AG04450 (cell line): ENCODE measurements around the gene KCNJ15. TPM values are rescaled to one million over a fixed set of nuclear protein-coding genes. Genes with fewer than 3 reads are reported as not detected.

Experiments used
- CTCF ChIA-PET: fragments of 300-600, 350-600 bp; formaldehyde crosslinking; extraction: SDS; loops from one replicate; lab custom pipeline; 2022; ENCODE audit warnings: antibody characterized with exemption, inconsistent platforms; lab: Charles Lee
- POLR2A ChIA-PET: fragments of 350-600 bp; formaldehyde crosslinking; extraction: SDS; loops from one replicate; lab custom pipeline; 2021; ENCODE audit warnings: antibody characterized with exemption, inconsistent platforms; lab: Yijun Ruan, JAX
- DNase-seq: peaks from one replicate; pipeline ENCODE4 v3.0.0-alpha.2; 2011; ENCODE audit warnings: low read depth, low spot score
- H3K27ac ChIP-seq: one replicate; pipeline ENCODE4 v1.5.1; 2012; ENCODE audit warnings: low read depth, low read length, control low read depth
- H3K27me3 ChIP-seq: one replicate; pipeline ENCODE4 v1.6.0; 2012; ENCODE audit warnings: low read length; ENCODE audit not compliant: control insufficient read depth, insufficient read depth
- H3K4me3 ChIP-seq: 2 replicates; pipeline ENCODE4 v1.5.1; 2011; ENCODE audit warnings: mild to moderate bottlenecking, low read depth, low read length, control low read depth
- H3K9me3 ChIP-seq: 2 replicates; pipeline ENCODE4 v1.5.1; 2012; ENCODE audit warnings: low read length; ENCODE audit not compliant: control insufficient read depth, insufficient read depth
- polyA plus RNA-seq: library from polyadenylated mRNA; depleted of rRNA; stranded (reverse); fragments of >200 nt; gene quantifications from 2 replicates; pipeline ENCODE4 v1.2.3, GENCODE V29; 2011
- TF ChIP-seq, protein P1 (sequence below): IDR thresholded peaks from 2 replicates; pipeline ENCODE4 v1.5.1; 2011; ENCODE audit warnings: low read depth, low read length, control low read depth, inconsistent platforms

Gene KCNJ15
- polyA plus RNA-seq, 1 experiment = 0.07 TPM

DNA sequence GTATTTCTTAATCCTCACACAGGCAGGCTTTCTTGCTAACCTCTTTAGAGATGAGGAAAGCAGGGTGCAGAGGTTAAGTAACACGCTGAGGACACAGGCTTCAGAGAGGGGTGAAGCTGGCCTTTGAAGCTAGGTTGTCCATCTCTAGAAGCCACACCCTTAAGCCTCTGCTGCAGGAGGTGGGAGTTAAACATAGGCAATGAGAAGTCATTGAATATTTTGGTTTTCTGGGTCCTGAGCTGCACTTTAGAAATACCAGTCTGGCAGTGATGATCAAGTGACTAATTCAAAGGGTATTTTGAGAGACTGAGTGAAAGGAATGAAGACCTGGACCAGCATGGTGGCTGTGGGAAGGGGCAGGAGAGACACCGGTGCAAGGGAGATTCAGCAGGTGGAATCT, 9.9 kb downstream of the KCNJ15 start:
- H3K27ac ChIP-seq = no peak overlapping the region
- POLR2A ChIA-PET = interaction anchor here (1.1 kb wide), 1 partner anchor 11 kb away, joined by 5 read pairs; no protein-coding TSS in a partner anchor

DNA sequence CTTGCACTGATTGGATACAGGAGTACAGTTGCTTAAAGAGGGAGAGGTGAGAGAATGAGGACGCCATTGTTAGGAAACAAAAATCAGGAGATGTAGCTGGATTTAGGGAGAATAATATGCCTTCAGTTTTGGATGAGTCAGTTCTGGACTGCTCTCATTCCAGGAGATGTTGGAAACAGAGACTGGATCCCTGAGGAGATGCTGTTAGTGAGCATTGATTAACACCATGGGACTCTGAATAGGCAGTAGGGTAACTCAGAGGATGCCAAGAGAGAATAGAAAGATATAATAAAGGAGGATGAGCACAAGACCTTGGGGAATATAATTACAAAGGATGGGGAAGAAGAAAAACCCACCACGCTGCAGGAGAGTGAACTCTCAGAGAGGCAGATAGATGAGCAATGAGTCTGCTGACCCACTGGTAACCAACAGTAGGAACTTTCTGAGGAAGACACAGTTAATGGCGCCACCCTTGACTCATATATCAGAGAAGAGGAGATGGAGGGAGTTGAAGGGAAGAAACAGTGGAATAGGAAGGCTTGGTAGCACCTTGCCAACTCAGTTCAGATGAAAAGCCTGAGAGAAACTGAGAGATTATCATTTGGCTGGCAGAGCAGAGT, 10.5 kb downstream of the KCNJ15 start:
- H3K9me3 ChIP-seq = no peaks in the 10 kb centered on the region
- TF ChIP-seq, protein P1, sequence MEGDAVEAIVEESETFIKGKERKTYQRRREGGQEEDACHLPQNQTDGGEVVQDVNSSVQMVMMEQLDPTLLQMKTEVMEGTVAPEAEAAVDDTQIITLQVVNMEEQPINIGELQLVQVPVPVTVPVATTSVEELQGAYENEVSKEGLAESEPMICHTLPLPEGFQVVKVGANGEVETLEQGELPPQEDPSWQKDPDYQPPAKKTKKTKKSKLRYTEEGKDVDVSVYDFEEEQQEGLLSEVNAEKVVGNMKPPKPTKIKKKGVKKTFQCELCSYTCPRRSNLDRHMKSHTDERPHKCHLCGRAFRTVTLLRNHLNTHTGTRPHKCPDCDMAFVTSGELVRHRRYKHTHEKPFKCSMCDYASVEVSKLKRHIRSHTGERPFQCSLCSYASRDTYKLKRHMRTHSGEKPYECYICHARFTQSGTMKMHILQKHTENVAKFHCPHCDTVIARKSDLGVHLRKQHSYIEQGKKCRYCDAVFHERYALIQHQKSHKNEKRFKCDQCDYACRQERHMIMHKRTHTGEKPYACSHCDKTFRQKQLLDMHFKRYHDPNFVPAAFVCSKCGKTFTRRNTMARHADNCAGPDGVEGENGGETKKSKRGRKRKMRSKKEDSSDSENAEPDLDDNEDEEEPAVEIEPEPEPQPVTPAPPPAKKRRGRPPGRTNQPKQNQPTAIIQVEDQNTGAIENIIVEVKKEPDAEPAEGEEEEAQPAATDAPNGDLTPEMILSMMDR = no peak
- POLR2A ChIA-PET = interaction anchor here (1.1 kb wide), 1 partner anchor 10 kb away, joined by 5 read pairs; no protein-coding TSS in a partner anchor
- no peak overlapping the region for H3K27ac ChIP-seq
- no peaks in the 10 kb centered on the region for H3K27me3 ChIP-seq
- CTCF ChIA-PET = no interaction called here
- H3K4me3 ChIP-seq = no peak overlapping the region
- DNase-seq = no peak

More for the DNA sequence above, 9.9 kb downstream of the KCNJ15 start:
- no peak for DNase-seq
- Histone ChIP-seq H3K4me3 (no peak overlapping the region), H3K9me3 (no peaks in the 10 kb centered on the region), H3K27me3 (no peaks in the 10 kb centered on the region)
- TF ChIP-seq, protein P1 = no peak
- CTCF ChIA-PET = no interaction called here

DNA sequence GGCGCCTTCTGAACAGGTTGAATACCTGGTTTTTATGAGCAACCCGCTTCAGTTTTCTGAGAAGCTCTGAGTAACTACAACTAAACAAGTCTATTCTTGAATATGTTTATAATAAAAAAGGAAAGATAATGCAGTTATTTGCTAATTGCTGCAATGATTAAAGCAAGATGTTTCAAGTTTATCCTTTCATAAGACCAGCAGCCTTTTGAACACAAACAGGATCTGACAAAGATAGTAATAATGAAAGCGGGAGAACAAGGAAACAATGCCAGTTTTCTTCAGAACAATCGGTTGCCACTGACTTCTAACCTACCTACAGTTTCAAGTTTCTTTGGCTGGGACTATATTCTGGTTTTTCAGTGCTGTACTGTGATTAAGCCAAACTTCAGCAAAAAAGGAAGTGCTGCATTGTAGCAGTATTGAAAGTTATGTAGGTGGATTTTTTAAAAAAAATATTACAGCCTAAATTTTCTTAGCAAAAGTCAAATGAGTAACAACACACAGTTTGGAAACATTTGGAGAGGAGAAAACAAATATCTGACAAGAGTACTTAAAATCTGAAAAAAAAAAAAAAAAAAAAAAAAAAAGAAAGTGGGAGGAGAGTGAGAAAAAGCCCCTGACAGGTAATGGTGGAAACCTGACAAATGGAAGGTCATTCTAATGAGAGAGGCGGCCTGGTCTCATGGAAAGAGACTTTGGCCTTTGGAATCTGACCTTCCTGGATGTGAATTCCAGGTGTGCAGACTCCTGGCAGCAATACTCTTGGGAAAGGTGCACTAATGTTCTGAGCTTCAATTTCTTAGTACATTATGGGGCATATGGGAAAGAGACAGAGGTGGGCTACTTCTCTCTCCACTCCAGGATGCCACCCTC, 11.4 kb downstream of the KCNJ15 start:
- Histone ChIP-seq H3K27ac (no peak overlapping the region), H3K27me3 (no peaks in the 10 kb centered on the region), H3K9me3 (no peaks in the 10 kb centered on the region), H3K4me3 (no peak overlapping the region)
- no peak for DNase-seq
- POLR2A ChIA-PET = no interaction called here
- CTCF ChIA-PET = interaction anchor here (2.5 kb wide), 1 partner anchor 84 kb away, joined by 9 read pairs; no protein-coding TSS in a partner anchor
- TF ChIP-seq, protein P1 = no peak

DNA sequence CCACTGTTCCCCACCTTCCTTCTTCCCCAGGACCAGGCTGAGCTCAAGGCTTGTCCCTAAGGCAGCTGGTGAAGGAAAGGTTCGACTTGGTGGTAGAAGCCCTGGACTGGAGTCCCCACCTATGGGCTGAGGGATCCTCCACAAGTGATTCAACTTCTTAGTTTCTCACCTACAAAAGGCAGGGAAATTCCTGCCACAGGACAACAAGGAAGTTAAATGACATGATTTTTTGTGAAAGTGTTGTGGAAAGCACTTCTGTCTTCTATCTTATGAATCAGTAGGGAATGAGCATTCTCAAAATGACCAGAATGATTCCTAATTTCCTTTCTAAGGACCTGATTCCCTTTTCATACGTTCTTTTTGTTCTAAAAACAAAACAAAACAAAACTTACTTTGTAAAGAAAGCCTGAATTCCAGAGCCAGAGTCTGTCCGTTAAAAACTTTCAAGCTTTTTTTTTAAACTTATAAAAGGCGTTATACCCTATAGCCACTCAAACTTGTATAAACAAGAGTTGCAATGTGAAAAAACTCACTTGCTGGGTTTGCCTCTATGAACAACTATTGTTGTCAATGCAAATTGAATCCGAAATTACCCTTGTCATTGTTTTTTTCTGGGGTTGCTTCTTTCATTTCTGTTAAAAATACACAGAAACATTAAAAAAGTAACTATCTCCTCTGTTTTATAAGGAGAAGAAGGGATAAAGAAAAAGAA, 12.2 kb downstream of the KCNJ15 start:
- TF ChIP-seq, protein P1 = no peak
- no peak overlapping the region for H3K27ac ChIP-seq
- no peaks in the 10 kb centered on the region for H3K27me3 ChIP-seq
- H3K4me3 ChIP-seq = no peak overlapping the region
- POLR2A ChIA-PET = no interaction called here
- DNase-seq = no peak
- no peaks in the 10 kb centered on the region for H3K9me3 ChIP-seq
- CTCF ChIA-PET = interaction anchor here (2.5 kb wide), 1 partner anchor 84 kb away, joined by 9 read pairs; no protein-coding TSS in a partner anchor
